ENCODE measurements around the gene PDE10A. TPM values are rescaled to one million over a fixed set of nuclear protein-coding genes. Genes with fewer than 3 reads are reported as not detected.

The PDE10A gene
- total and polyA plus RNA-seq, 9 of the 15 experiments (the other 6 are each of a cell fraction or from before 2014, with no cell fraction given): 0.04 TPM; not detected in 8

- Histone ChIP-seq H3K27ac (ENCODE audit: extremely low read depth, low read depth, low read length) (no peak overlapping the region), H2AFZ (ENCODE audit: low read depth, low read length) (no peak overlapping the region), H4K20me1 (replicated peaks; ENCODE audit: control insufficient read depth, insufficient read depth, low read length) (no peaks in the 10 kb centered on the region), H3K9me3 (replicated peaks; ENCODE audit: control insufficient read depth, insufficient read depth, low read depth, low read length) (peaks cover 4% of the 10 kb centered on the region; the same call in 1 of the 2 replicates), H3K9me1 (ENCODE audit: control insufficient read depth, insufficient read depth, low read length) (no peaks in the 10 kb centered on the region), H3K4me2 (ENCODE audit: insufficient read depth, low read length) (no peak overlapping the region), H3K79me2 (ENCODE audit: control insufficient read depth, insufficient read depth, low read length) (no peaks in the 10 kb centered on the region), H3K9ac (ENCODE audit: insufficient read depth in 1 of 2, low read depth in 2 of 2, low read length in 2 of 2) (no peak overlapping the region), H3K27me3 (ENCODE audit: control insufficient read depth in 2 of 2, insufficient read depth in 2 of 2, low read length in 2 of 2) (no peaks in the 10 kb centered on the region), H3K36me3 (ENCODE audit: control insufficient read depth, insufficient read depth, low read length) (no peaks in the 10 kb centered on the region), H3K4me3 (no peak overlapping the region), H3K4me1 (replicated peaks in 1 of 2; ENCODE audit: control insufficient read depth in 2 of 2, insufficient read depth in 2 of 2, low read length in 2 of 2) (no peaks in the 10 kb centered on the region)
- BruUV-seq (replicated peaks): no TSS peak
- in situ Hi-C loops (cut with MboI) (no loop called here), intact Hi-C loops (cut with micrococcal nuclease) (no loop called here)
- POLR2A ChIA-PET: no interaction called here
- 0% methylated on average over 2 of the region's 2 CpGs for WGBS (ENCODE audit: insufficient coverage, low coverage, missing lambda C conversion rate)
- ATAC-seq (no peak), DNase-seq (ENCODE audit: extremely low read depth in 1 of 4, low spot score in 3 of 4) (no peak), FAIRE-seq (no peak)
- TF ChIP-seq XRCC4 (IDR thresholded peaks at IDR 0.05; ENCODE audit: extremely low read depth, insufficient read depth, insufficient read length): no peak
- no peak for TF ChIP-seq DPF2 (IDR thresholded peaks at IDR 0.05)
- TF ChIP-seq MXI1 (IDR thresholded peaks at IDR 0.05; ENCODE audit: low read depth, low read length): no peak
- TF ChIP-seq LARP7 (IDR thresholded peaks at IDR 0.05): no peak
- TF ChIP-seq ZNF76 (CRISPR knock-in tag; IDR thresholded peaks at IDR 0.05; ENCODE audit: borderline replicate concordance): no peak
- TF ChIP-seq ETV5 (CRISPR knock-in tag; IDR thresholded peaks at IDR 0.05; ENCODE audit: low read depth): no peak
- CTCF ChIA-PET (ENCODE audit: low intra/inter-chr PET ratio): no interaction called here
These were observed 117.2 kb downstream of the PDE10A start for GRCh38 chr6:165545806-165546205.

GRCh38 chr6:165543781-165544180 lies 119.3 kb downstream of the PDE10A start:
- TF ChIP-seq ZNF280B (CRISPR knock-in tag; IDR thresholded peaks at IDR 0.05) (no peak), CREM (IDR thresholded peaks at IDR 0.05; ENCODE audit: low read depth) (no peak)
- H3K4me3 ChIP-seq: no peak overlapping the region
- 0% methylated on average over 4 of the region's 4 CpGs for WGBS (ENCODE audit: insufficient coverage, low coverage, missing lambda C conversion rate)
- CTCF ChIA-PET (ENCODE audit: low intra/inter-chr PET ratio): no interaction called here
- no peaks in the 10 kb centered on the region for H3K9me1 ChIP-seq (ENCODE audit: control insufficient read depth, insufficient read depth, low read length)
- H3K36me3 ChIP-seq (ENCODE audit: control insufficient read depth, insufficient read depth, low read length): no peaks in the 10 kb centered on the region
- in situ Hi-C loops (cut with MboI) (no loop called here), intact Hi-C loops (cut with micrococcal nuclease) (no loop called here)
- POLR2A ChIA-PET: no interaction called here
- no peak for ATAC-seq
- H3K27me3 ChIP-seq (ENCODE audit: control insufficient read depth in 2 of 2, insufficient read depth in 2 of 2, low read length in 2 of 2): no peaks in the 10 kb centered on the region
- no TSS peak for BruUV-seq (replicated peaks)
- no peak overlapping the region for H3K27ac ChIP-seq (ENCODE audit: extremely low read depth, low read depth, low read length)
- H4K20me1 ChIP-seq (replicated peaks; ENCODE audit: control insufficient read depth, insufficient read depth, low read length): no peaks in the 10 kb centered on the region
- no peak overlapping the region for H2AFZ ChIP-seq (ENCODE audit: low read depth, low read length)
- H3K79me2 ChIP-seq (ENCODE audit: control insufficient read depth, insufficient read depth, low read length): no peaks in the 10 kb centered on the region
- no peaks in the 10 kb centered on the region for H3K4me1 ChIP-seq (replicated peaks in 1 of 2; ENCODE audit: control insufficient read depth in 2 of 2, insufficient read depth in 2 of 2, low read length in 2 of 2)
- no peak for DNase-seq (ENCODE audit: extremely low read depth in 1 of 4, low spot score in 3 of 4)
- H3K9ac ChIP-seq (ENCODE audit: insufficient read depth in 1 of 2, low read depth in 2 of 2, low read length in 2 of 2): no peak overlapping the region
- H3K4me2 ChIP-seq (ENCODE audit: insufficient read depth, low read length): no peak overlapping the region
- no peak for FAIRE-seq
- peaks cover 4% of the 10 kb centered on the region; the same call in 1 of the 2 replicates for H3K9me3 ChIP-seq (replicated peaks; ENCODE audit: control insufficient read depth, insufficient read depth, low read depth, low read length)
